HG03097 (cell line): ENCODE measurements around the gene ZIC4.

Source experiments
- ATAC-seq: cut with Tn5 transposase; IDR thresholded peaks from one replicate; pipeline ENCODE4 v1.9.1; 2021; ENCODE audit not compliant: unreplicated experiment, low FRiP score

ZIC4 gene

GRCh38 chr3:147406028-147406931 lies at the start of gene ZIC4:
Gene ZIC4 (minus strand): TSS chr3:147406543. CDS start chr3:147402797, 3,746 bp downstream.
- no peak for ATAC-seq

- ATAC-seq: no peak
These were observed 43.3 kb upstream of the ZIC4 start for GRCh38 chr3:147449669-147450068.

DNA sequence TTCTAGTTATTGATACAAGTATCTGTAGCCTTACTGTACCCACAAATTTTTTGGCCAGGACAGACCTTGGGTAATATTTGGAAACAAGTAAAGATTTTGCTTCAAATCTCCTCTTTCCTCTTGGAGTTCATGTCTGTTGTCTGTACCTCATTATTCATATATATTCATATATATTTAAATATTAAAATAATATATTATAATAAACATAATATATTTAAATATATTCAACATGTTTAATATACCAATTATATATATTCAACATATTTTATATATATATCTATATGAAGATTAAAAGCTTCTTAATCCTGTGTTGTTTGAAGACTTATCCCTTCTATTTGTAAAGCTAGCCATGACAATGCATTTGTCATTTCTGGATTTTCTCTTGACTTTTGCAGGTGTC lies 40.9 kb upstream of the ZIC4 start:
- no peak for ATAC-seq

GRCh38 chr3:147431751-147432150 lies 25.4 kb upstream of the ZIC4 start:
- ATAC-seq: no peak

DNA sequence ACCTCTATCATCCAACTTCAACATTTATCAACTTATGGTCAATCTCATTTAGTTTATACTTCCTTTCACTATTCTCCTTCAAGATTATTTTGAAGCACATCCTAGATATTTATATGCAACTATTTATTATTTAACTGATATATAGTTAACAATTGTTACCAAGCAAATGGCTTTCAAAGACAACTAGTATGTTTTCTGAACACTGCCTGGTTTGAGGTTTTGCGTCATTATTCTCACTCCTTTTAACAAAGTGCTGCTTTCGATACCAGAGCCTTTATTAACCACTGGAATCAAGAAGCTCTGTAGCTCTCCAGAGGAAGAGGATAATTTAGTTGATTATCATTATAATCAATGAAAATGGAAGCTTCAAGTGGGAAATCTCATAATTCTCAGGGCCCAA lies 22.4 kb upstream of the ZIC4 start:
- no peak for ATAC-seq

DNA sequence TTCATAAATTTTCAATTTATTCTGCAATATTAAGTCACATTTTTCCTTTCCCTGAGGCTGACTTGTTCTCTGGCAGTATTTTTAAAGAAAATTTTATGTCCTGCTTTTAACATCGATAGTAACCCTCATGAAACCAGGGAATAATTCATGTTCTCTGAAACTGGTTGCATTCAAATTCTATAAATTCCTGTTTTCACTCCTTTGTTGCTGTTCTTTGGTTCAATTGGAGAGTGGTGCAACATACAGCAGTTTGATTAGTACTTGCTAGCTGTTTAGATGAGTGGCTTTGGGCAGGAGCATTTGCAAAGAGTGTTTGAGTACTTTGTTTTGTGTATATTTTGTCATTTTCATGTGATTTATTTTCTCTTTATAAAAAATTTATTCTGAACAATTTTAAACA lies 22.0 kb upstream of the ZIC4 start:
- ATAC-seq: no peak

DNA sequence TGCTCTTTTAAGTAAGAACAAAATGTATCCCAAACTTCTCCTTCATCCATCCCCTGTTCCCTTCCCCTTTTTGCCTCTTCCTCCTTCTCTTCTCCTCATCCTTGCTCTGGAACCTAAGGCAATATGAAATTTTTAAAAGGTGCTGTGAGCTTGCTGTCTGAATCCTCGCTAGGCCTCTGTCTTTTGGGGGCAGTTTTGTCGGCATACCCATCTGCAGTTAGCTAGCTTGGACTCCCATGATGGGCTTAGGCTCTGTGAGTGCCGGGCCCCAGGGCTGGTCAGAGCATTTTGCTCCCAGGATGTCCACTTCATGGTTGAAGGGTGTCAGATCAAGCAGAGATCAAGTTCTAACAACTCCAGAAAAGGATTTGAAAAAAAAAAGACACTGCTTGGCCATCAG lies 21.4 kb upstream of the ZIC4 start:
- ATAC-seq: no peak

DNA sequence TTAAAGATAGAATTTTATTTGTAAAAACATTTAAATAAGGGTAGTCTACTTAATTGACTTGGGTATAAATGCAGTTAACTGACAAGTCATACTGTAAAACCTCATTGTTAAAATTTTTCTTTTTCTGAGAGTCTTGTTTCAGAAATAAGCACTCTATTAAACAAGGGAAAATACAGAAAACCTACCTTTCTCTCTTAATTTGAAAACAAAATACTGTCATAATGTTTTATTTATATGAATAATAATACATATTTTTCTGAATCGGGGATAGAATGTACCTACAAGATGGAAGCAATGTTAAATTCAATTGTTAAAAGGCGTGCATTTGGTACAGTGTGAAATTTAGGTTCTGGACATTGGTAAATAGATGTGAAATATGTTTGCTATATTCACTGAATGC lies 20.6 kb upstream of the ZIC4 start:
- ATAC-seq: no peak

GRCh38 chr3:147425388-147425850 lies 19.1 kb upstream of the ZIC4 start:
- ATAC-seq: no peak

DNA sequence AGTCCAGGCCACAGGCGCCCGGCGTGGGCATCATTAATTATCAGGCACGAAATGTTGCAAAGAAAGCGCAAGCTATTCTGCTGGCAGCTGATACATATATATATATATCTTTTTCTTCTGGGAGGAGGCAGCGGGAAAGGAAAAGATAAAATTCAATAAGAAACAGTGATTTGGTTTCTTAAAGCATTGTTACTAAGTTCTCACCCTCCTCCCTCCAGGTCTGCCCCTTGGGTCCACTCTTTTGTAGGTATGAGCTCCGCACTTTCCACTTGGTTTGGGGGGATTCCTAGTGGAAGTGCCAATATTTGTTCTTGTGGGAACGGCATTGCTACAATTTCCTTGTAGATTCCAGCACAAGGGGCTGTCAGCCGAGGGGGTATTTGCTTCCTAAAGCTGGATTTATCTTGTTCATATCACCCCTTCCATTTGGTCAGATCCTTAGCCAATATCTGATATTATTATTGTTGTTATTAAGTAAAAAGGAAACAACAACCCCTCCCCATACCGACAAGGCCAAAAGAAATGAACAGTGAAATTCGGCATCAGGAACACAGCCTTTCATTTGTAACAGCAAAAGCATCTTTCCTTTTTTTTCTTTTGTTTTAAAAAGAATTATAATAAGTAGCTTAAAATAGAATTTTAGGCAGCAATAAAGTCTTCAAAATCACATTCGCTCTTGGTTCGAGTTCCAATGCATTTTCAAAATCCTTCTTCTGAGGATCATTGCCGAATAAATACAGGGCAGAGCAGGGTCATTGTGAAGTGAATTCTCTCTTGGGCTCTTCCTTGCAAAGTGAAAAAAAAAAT lies 18.4 kb upstream of the ZIC4 start:
- no peak for ATAC-seq

DNA sequence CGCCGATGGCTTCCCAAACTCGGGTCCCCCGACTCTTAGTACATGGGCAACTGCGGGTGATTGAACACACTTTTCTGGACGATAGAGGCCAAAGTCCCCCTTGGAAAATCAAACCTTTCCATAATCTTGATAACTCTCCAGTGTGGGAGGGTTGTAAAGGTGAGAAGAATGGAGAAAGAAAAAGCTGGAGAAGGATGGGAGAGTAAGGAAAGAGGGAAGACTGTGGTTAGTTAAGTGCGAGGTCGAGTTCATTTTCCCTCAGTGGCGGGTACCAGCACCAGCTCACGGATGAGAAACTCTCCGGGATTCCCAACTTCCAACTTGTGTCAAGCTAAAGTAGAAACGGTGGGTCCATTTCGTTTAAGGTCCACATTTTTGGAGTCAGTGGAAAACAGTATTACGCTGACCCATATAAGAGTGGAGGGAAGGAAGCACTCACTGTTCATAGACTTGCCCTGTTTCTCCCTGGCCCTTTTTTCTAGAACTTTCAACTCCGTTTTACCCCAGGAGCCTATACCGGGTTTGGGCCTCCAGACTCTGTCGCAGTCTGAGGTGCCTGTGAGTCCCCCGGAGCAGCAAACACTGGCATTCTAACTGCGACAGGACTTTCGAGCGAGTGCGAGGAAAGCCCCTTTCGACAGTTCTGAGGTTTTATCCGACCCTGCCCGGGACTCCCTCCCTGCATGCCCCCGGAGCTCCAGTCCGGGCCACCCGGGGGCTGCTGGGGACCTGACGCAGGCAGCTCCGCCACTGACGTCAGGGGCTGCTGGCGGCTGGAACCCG lies 17.6 kb upstream of the ZIC4 start:
- no peak for ATAC-seq

DNA sequence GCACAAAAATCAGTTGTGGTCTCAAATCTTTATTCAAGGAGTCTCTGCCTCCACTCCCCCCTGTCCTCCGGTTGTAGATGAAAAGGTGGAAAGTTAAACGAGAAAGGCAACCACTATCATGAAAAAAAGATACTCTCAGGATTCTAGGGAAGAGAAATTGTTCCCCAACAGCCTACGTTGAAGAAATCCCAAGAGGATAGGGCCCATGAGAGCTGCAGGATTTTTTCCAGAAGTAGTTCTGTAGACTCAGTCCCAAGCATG lies 17.1 kb upstream of the ZIC4 start:
- ATAC-seq: no peak

DNA sequence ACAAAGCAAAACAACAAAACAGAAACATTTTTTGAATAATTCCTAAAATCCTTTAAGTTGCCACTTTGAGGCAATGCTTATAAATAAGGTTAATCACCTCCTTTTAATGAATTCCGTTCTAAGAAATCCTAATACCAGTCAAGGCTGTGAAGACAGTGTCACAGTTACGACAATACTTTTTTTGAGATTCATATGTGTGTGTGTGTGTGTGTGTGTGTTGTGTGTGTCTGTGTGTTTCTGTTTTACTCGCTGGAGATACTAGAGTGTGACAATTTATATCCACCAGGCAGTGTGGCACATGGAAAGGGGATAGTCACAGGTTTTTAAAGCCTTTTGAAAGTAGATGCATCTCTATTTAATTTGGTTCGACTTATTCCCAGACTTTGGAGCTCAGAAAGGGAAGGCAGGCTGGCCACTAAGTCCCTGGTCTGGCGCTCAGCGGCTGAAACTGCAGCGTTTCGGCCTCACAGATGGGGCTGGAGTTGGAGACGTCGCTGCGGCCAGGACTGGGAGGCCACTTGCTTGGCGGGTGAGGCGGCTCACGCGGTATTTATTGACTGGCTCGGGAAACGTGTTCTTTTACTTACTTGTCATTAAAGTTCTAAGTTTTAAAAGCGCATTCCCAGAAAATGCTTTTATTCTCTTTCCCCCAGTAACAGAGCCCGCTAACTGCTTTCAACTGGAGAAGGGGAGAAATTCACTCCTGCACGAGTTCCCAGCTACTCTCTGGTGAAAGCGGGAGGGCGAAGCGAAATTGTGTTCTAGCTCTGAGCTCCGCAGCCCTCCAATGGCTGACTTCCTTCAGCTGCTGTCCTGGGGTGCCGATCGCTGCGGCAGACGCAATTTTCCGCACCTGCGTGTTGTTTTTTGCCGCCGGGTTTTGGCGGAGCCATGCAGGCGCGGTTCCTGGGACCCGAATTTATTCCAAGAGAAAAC lies 16.5 kb upstream of the ZIC4 start:
- ATAC-seq: no peak

GRCh38 chr3:147422196-147422595 lies 15.9 kb upstream of the ZIC4 start:
- ATAC-seq: no peak

DNA sequence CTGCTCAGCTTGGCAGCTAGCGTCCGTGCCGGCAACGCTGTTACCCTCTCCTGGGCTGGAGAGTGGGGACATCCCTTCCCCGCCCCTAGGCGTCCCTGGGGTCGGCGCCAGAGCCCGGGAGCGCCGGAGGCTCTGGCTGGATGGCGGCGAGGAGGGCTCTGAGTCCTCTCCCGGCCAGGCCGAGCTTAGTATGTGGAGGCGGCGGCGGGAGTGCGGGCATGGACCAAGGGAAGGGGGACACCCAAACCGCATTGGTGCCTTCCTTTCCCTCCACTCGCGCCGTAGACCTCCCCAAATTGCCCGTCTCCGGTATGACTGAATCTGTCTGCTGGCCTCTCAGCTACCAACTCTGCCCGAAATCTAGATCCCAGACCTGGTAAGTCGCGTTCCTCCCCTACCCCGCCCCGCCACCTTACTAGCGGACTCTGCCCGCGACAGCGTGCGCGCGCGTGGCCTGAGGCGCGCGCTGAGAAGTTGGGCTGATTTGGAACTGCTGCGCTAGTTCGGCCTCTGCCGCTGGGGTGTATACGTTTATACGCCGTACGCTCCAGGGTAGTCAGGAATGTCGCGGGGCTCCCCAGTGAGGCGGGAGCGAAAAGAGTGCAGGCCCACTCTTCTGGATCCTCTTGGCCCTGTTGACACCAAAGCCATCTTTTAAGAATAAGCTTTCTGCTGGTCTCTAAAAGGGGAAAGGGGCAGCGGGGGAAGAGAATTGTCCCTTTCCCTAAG lies 15.0 kb upstream of the ZIC4 start:
- ATAC-seq: no peak

DNA sequence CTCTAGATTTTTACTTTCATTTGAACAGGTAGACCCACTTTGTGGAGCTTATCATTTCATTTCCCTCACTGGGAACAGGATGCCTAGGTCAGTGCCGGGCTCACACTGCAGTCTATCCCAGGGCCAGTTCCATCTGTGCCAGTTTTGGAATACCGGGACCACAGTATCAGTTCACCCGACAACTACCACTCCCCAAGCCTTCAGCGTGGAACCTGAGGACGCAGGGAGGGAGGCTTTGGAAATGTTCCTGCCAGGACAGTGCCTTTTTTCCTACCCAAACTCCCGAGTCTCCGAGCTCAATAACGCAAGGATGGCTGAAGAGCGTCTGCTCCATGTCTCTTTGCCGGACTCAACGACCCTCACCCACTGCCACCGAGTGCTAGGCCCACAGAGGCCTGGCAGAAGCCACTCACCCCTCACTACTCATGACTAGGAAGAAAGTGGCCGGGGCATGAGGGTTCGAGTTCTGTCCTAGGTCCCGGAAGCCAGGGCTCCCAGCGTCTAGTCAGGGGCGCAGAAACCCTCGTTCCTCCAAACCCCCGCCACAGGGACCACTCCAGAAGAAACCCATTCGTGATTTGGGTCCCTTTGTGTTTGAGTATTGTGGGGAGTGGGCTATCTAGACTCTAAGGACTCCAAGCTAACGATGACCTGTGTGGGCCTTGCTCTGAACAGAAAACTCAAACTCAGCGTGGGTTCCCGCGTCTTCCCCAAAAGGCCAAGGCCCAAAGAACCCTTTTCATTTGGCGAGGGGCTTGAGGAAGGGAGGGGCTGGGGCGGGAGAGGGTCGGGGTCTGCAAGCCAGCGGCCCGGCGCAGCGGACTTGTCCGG lies 14.2 kb upstream of the ZIC4 start:
- ATAC-seq: no peak

- no peak for ATAC-seq
These were observed 13.5 kb upstream of the ZIC4 start for GRCh38 chr3:147419781-147420224.
